ENCODE data around the gene SNAPC3.

DNA sequence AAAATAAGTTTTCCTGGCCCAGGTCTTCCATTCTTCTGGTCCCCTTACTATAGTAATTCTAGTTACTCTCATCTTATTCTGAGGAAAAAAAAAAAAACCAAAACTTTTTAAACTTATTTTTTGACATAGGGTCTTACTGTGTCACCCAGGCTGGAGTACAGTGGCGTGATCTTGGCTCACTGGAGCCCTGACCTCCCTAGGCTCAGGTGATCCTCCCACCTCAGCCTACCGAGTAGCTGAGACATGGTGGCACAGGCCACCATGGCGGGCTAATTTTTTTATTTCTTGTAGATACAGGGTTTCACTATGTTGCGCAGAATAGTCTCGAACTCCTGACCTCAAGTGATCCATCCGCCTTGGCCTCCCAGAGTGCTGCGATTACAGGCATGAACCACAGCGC is 38.4 kb downstream of the SNAPC3 start:
- no peak for TF ChIP-seq EZH2phosphoT487 (IDR thresholded peaks at IDR 0.05; ENCODE audit: borderline replicate concordance, low read depth, low read length)
- TF ChIP-seq, protein P1, sequence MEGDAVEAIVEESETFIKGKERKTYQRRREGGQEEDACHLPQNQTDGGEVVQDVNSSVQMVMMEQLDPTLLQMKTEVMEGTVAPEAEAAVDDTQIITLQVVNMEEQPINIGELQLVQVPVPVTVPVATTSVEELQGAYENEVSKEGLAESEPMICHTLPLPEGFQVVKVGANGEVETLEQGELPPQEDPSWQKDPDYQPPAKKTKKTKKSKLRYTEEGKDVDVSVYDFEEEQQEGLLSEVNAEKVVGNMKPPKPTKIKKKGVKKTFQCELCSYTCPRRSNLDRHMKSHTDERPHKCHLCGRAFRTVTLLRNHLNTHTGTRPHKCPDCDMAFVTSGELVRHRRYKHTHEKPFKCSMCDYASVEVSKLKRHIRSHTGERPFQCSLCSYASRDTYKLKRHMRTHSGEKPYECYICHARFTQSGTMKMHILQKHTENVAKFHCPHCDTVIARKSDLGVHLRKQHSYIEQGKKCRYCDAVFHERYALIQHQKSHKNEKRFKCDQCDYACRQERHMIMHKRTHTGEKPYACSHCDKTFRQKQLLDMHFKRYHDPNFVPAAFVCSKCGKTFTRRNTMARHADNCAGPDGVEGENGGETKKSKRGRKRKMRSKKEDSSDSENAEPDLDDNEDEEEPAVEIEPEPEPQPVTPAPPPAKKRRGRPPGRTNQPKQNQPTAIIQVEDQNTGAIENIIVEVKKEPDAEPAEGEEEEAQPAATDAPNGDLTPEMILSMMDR (conservative IDR thresholded peaks at IDR 0.05; ENCODE audit: low read length), result no peak

All from OCI-LY7 (cell line).